K562 (cell line): Measurements from ENCODE around the gene PPP1R15B. TPM values are rescaled to one million over a fixed set of nuclear protein-coding genes. Genes with fewer than 3 reads are reported as not detected.

Experiments
- CHCHD3 ChIP-seq: fragments of 250-450 bp; sonication (Bioruptor Pico); IDR thresholded peaks from 2 replicates; pipeline ENCODE4 v2.1.2; 2022; ENCODE audit warnings: mild to moderate bottlenecking
- CREM ChIP-seq: IDR thresholded peaks from 2 replicates; pipeline ENCODE4 v1.6.1; 2014; ENCODE audit warnings: antibody characterized with exemption, low read depth
- CTCFL ChIP-seq: IDR thresholded peaks from 2 replicates; pipeline ENCODE4 v1.6.1; 2011; ENCODE audit warnings: borderline replicate concordance, low read depth, mild to moderate bottlenecking, moderate library complexity, low read length; ENCODE audit not compliant: insufficient read depth, poor library complexity, severe bottlenecking
- EGR1 ChIP-seq: fragments of 450-650 bp; conservative IDR thresholded peaks from 2 replicates; pipeline ENCODE4 v1.6.1; 2017; ENCODE audit warnings: mild to moderate bottlenecking
- ESRRA ChIP-seq: fragments of 450-650 bp; IDR thresholded peaks from 2 replicates; pipeline ENCODE4 v1.6.1; 2014; ENCODE audit warnings: low read depth, mild to moderate bottlenecking, moderate library complexity, borderline replicate concordance
- RB1 ChIP-seq: fragments of 450-650 bp; IDR thresholded peaks from 2 replicates; pipeline ENCODE4 v1.6.1; 2017; ENCODE audit warnings: low read depth, mild to moderate bottlenecking
- REST ChIP-seq, 2 experiments: fragments of 450-650 bp; formaldehyde crosslinking in 1 of 2; IDR thresholded peaks; 2 replicates each; pipeline versions ENCODE4 v1.4.0 to v1.6.1; 2014 to 2020; ENCODE audit warnings: mild to moderate bottlenecking in 2 of 2, borderline replicate concordance in 1 of 2, low read depth in 1 of 2
- SAFB2 ChIP-seq: fragments of 200-400 bp; formaldehyde crosslinking; IDR thresholded peaks from 2 replicates; pipeline ENCODE4 v1.6.1; 2018; ENCODE audit warnings: borderline replicate concordance, low read length, low read depth, moderate library complexity; ENCODE audit not compliant: severe bottlenecking
- SMARCE1 ChIP-seq: fragments of 450-650 bp; IDR thresholded peaks from 2 replicates; pipeline ENCODE4 v1.7.1; 2016; ENCODE audit warnings: mild to moderate bottlenecking
- SRSF7 ChIP-seq: fragments of 200-400 bp; formaldehyde crosslinking; optimal IDR thresholded peaks from 2 replicates; pipeline ENCODE3; 2017; ENCODE audit warnings: mild to moderate bottlenecking, low read depth, low read length
- SRSF9 ChIP-seq: fragments of 200-400 bp; formaldehyde crosslinking; IDR thresholded peaks from 2 replicates; pipeline ENCODE4 v1.6.1; 2017; ENCODE audit warnings: low read depth, low read length, borderline replicate concordance
- TFE3 ChIP-seq: fragments of 450-650 bp; formaldehyde crosslinking; IDR thresholded peaks from 2 replicates; pipeline ENCODE4 v1.4.0; 2020; ENCODE audit warnings: mild to moderate bottlenecking, mixed read lengths
- XRCC5 ChIP-seq: fragments of 200-400 bp; formaldehyde crosslinking; IDR thresholded peaks from 2 replicates; pipeline ENCODE4 v1.6.1; 2017; ENCODE audit warnings: low read depth, mild to moderate bottlenecking, low read length
- ZNF316 ChIP-seq: fragments of 450-650 bp; IDR thresholded peaks from 2 replicates; pipeline ENCODE4 v1.6.1; 2016
- polyA plus RNA-seq, 8 experiments: library from polyadenylated mRNA; depleted of rRNA in 4 of 8; stranded (reverse) in 5 of 8; unstranded in 3 of 8; fragments of >200 nt; fragmentation: Nextera tagmentation in 2 of 8; fragmentation: Illumina TruSeq in 1 of 8; extraction: Ambion mirVana in 2 of 8; extraction: Trizol in 1 of 8; gene quantifications; 2 replicates each; pipeline versions ENCODE4 v1.2.1 to v1.2.3, GENCODE V29; 2011 to 2014; ENCODE audit warnings: inconsistent platforms in 1 of 8, missing spikeins in 1 of 8
- total RNA-seq, 7 experiments: library from RNA; depleted of rRNA in 6 of 7; stranded (reverse); fragments of >200 nt in 6 of 7; fragmentation: Illumina TruSeq in 2 of 7; extraction: Trizol in 2 of 7; gene quantifications; 2 replicates each; pipeline versions ENCODE4 v1.2.1 to v1.2.3, GENCODE V29; 2011 to 2021; ENCODE audit warnings: low replicate concordance in 1 of 7

Gene PPP1R15B
- total and polyA plus RNA-seq, 9 of the 15 experiments (the other 6 are each of a cell fraction or from before 2014, with no cell fraction given) = 17.0 to 48.1 (median 30.8) TPM

- TF ChIP-seq TFE3 (CRISPR knock-in tag) (no peak; the same call in 1 of the 2 replicates), SMARCE1 (peak; percentile 59; the same call in 1 of the 2 replicates), CTCFL (no peak), EGR1 (peak; percentile 84), XRCC5 (peak; percentile 94), REST (IDR thresholded peaks at IDR 0.05; ENCODE audit: borderline replicate concordance) (peak; percentile 95), REST (CRISPR knock-in tag; IDR thresholded peaks at IDR 0.05; ENCODE audit: low read depth) (0 out of 2 replicates have a peak, but pooled peaks have one; percentile 20), SRSF9 (no peak), SAFB2 (no peak), ESRRA (peak; percentile 83), SRSF7 (no peak), CREM (0 out of 2 replicates have a peak, but pooled peaks have one; percentile 38), CHCHD3 (CRISPR knock-in tag) (no peak), ZNF316 (no peak), RB1 (peak; percentile 78)
Measured at GRCh38 chr1:204363335-204364114, 48.1 kb downstream of the PPP1R15B start (continued).
